H9 (cell line): ENCODE measurements around the gene KCMF1. TPM values are rescaled to one million over a fixed set of nuclear protein-coding genes. Genes with fewer than 3 reads are reported as not detected.

Experiments used
- DNase-seq: peaks from one replicate; pipeline ENCODE4 v3.0.0-alpha.2; 2017
- H2AFZ ChIP-seq: one replicate; pipeline ENCODE4 v1.6.1; 2013; ENCODE audit warnings: mild to moderate bottlenecking, low read length, control low read depth, moderate library complexity
- H2AK5ac ChIP-seq: 2 replicates; pipeline ENCODE4 v1.6.1; 2013; ENCODE audit warnings: low read length, control low read depth, mixed read lengths; ENCODE audit not compliant: insufficient read length
- H2BK120ac ChIP-seq: one replicate; pipeline ENCODE4 v1.6.1; 2013; ENCODE audit warnings: low read depth, mild to moderate bottlenecking, low read length, control low read depth, inconsistent platforms; ENCODE audit not compliant: poor library complexity, severe bottlenecking
- H2BK12ac ChIP-seq: 2 replicates; pipeline ENCODE4 v1.6.1; 2013; ENCODE audit warnings: low read length, control low read depth, mixed read lengths, low read depth; ENCODE audit not compliant: insufficient read length
- H2BK15ac ChIP-seq: 2 replicates; pipeline ENCODE4 v1.6.1; 2013; ENCODE audit warnings: low read depth, low read length, control low read depth
- H2BK20ac ChIP-seq: one replicate; pipeline ENCODE4 v1.6.1; 2013; ENCODE audit warnings: low read depth, mild to moderate bottlenecking, low read length, control low read depth, inconsistent platforms; ENCODE audit not compliant: poor library complexity, severe bottlenecking
- H2BK5ac ChIP-seq: 2 replicates; pipeline ENCODE4 v1.6.1; 2013; ENCODE audit warnings: low read length, control low read depth, mixed read lengths; ENCODE audit not compliant: insufficient read length
- H3K14ac ChIP-seq: 2 replicates; pipeline ENCODE4 v1.6.1; 2013; ENCODE audit warnings: low read length, control low read depth; ENCODE audit not compliant: insufficient read depth
- H3K18ac ChIP-seq: 2 replicates; pipeline ENCODE4 v1.6.1; 2013; ENCODE audit warnings: low read depth, mild to moderate bottlenecking, mixed read lengths, low read length, control low read depth; ENCODE audit not compliant: insufficient read length
- H3K23ac ChIP-seq: 2 replicates; pipeline ENCODE4 v1.6.1; 2013; ENCODE audit warnings: low read length, control low read depth, mixed read lengths, low read depth; ENCODE audit not compliant: insufficient read length
- H3K23me2 ChIP-seq: 2 replicates; pipeline ENCODE4 v1.6.1; 2013; ENCODE audit warnings: low read depth, mild to moderate bottlenecking, mixed read lengths, low read length, control low read depth; ENCODE audit not compliant: insufficient read length, poor library complexity, severe bottlenecking
- H3K27ac ChIP-seq: 2 replicates; pipeline ENCODE4 v1.5.1; 2013; ENCODE audit warnings: low read length, control low read depth, mixed read lengths, low read depth; ENCODE audit not compliant: insufficient read length
- H3K27me3 ChIP-seq: 2 replicates; pipeline ENCODE4 v1.6.1; 2013; ENCODE audit warnings: low read length, control low read depth, inconsistent platforms; ENCODE audit not compliant: insufficient read depth
- H3K4ac ChIP-seq: 2 replicates; pipeline ENCODE4 v1.6.1; 2013; ENCODE audit warnings: low read depth, mild to moderate bottlenecking, control low read depth, inconsistent platforms, low read length, moderate library complexity
- H3K4me1 ChIP-seq: 2 replicates; pipeline ENCODE4 v1.6.1; 2013; ENCODE audit warnings: low read length, control low read depth, inconsistent platforms; ENCODE audit not compliant: insufficient read depth
- H3K4me2 ChIP-seq: 2 replicates; pipeline ENCODE4 v1.6.1; 2013; ENCODE audit warnings: low read length, control low read depth, mixed read lengths; ENCODE audit not compliant: insufficient read length, insufficient read depth
- H3K56ac ChIP-seq: 2 replicates; pipeline ENCODE4 v1.6.1; 2013; ENCODE audit warnings: low read depth, mild to moderate bottlenecking, mixed read lengths, low read length, control low read depth; ENCODE audit not compliant: insufficient read length
- H3K79me1 ChIP-seq: 2 replicates; pipeline ENCODE4 v1.6.1; 2013; ENCODE audit warnings: low read depth, mild to moderate bottlenecking, moderate library complexity, low read length, control low read depth, inconsistent platforms; ENCODE audit not compliant: insufficient read depth, poor library complexity, severe bottlenecking
- H3K79me2 ChIP-seq: 2 replicates; pipeline ENCODE4 v1.6.1; 2013; ENCODE audit warnings: low read length, control low read depth, inconsistent platforms; ENCODE audit not compliant: insufficient read depth
- H3K9ac ChIP-seq: 2 replicates; pipeline ENCODE4 v1.6.1; 2013; ENCODE audit warnings: low read length, control low read depth, mixed read lengths; ENCODE audit not compliant: insufficient read length; ENCODE audit errors: extremely low read depth
- H3K9me3 ChIP-seq: one replicate; pipeline ENCODE4 v1.6.1; 2013; ENCODE audit warnings: low read depth, low read length, inconsistent platforms; ENCODE audit not compliant: control insufficient read depth
- H3T11ph ChIP-seq: one replicate; pipeline ENCODE4 v1.6.1; 2013; ENCODE audit warnings: mild to moderate bottlenecking, low read length, control low read depth, inconsistent platforms
- H4K20me1 ChIP-seq: one replicate; pipeline ENCODE4 v1.6.1; 2013; ENCODE audit not compliant: control insufficient read depth, insufficient read length, insufficient read depth
- H4K5ac ChIP-seq: 2 replicates; pipeline ENCODE4 v1.6.1; 2013; ENCODE audit warnings: low read depth, mild to moderate bottlenecking, mixed read lengths, low read length, control low read depth; ENCODE audit not compliant: insufficient read length
- H4K8ac ChIP-seq: replicated peaks from 2 replicates; pipeline ENCODE4 v1.6.1; 2013; ENCODE audit warnings: low read length, control low read depth, mixed read lengths, low read depth; ENCODE audit not compliant: insufficient read length
- H4K91ac ChIP-seq: 2 replicates; pipeline ENCODE4 v1.6.1; 2013; ENCODE audit warnings: low read depth, mild to moderate bottlenecking, moderate library complexity, mixed read lengths, low read length, control low read depth; ENCODE audit not compliant: insufficient read length
- H3K27ac Mint-ChIP-seq, 3 experiments: 2 replicates in 2 of 3; 3 replicates in 1 of 3; pipeline ENCODE4 v1.8.0; 2020 to 2021; ENCODE audit warnings: mixed read lengths in 3 of 3, mild to moderate bottlenecking in 1 of 3, moderate library complexity in 1 of 3
- H3K27me3 Mint-ChIP-seq: 2 replicates; pipeline ENCODE4 v1.8.0; 2021; ENCODE audit warnings: low read depth, mild to moderate bottlenecking, moderate library complexity, mixed read lengths
- H3K36me3 Mint-ChIP-seq, 3 experiments: 2 replicates in 2 of 3; 3 replicates in 1 of 3; pipeline ENCODE4 v1.8.0; 2020 to 2021; ENCODE audit warnings: low read depth in 3 of 3, mixed read lengths in 3 of 3; ENCODE audit not compliant: insufficient read depth in 1 of 3
- H3K4me1 Mint-ChIP-seq, 2 experiments: 2 replicates each; pipeline ENCODE4 v1.8.0; 2020; ENCODE audit warnings: mixed read lengths in 2 of 2
- H3K4me3 Mint-ChIP-seq, 2 experiments: 2 replicates in 1 of 2; 3 replicates in 1 of 2; pipeline ENCODE4 v1.8.0; 2020 to 2021; ENCODE audit warnings: mild to moderate bottlenecking in 2 of 2, mixed read lengths in 2 of 2, moderate library complexity in 1 of 2
- H3K9me3 Mint-ChIP-seq, 2 experiments: 2 replicates in 1 of 2; 3 replicates in 1 of 2; pipeline ENCODE4 v1.8.0; 2020; ENCODE audit warnings: mild to moderate bottlenecking in 2 of 2, mixed read lengths in 2 of 2, moderate library complexity in 1 of 2
- CTCF ChIP-seq: fragments of 200-600 bp; sonication (generic); conservative IDR thresholded peaks from 3 replicates; pipeline ENCODE4 v1.8.0; 2021; ENCODE audit warnings: antibody characterized with exemption, mild to moderate bottlenecking
- WGBS: extraction: QIAGEN DNeasy Blood & Tissue Kit; methylation state at CpG from one replicate; pipeline ENCODE4 v1.1.7; 2013; ENCODE audit warnings: missing lambda C conversion rate, low lambda C conversion rate, mixed read lengths; ENCODE audit not compliant: insufficient read length; ENCODE audit errors: extremely low coverage; 5-methylcytosine and 5-hydroxymethylcytosine counted together
- total RNA-seq: library from RNA; stranded (reverse); gene quantifications from 2 replicates; pipeline ENCODE4 v1.2.1, GENCODE V29; 2021

KCMF1 gene
- total RNA-seq, 1 experiment from 2014 or later, result 113 TPM

- no peak overlapping the region for H2BK20ac ChIP-seq
- no peak overlapping the region for H3T11ph ChIP-seq
- H3K9me3 ChIP-seq, result no peaks in the 10 kb centered on the region
- peaks cover 12% of the 10 kb centered on the region for H3K27me3 Mint-ChIP-seq
- no peak overlapping the region for H2BK120ac ChIP-seq
- no peaks in the 10 kb centered on the region; a peak in 1 of 5 replicates for H3K9me3 Mint-ChIP-seq
- H3K4me3 Mint-ChIP-seq, result peak overlapping the region in 1 of 2 experiments; percentile 54; a peak in 2 of 5 replicates
- no peaks in the 10 kb centered on the region for H3K27me3 ChIP-seq
- H2BK5ac ChIP-seq, result no peak overlapping the region
- H3K4me1 Mint-ChIP-seq, result peaks cover 28% of the 10 kb centered on the region in 2 experiments
- no peak overlapping the region for H3K4ac ChIP-seq
- H2BK15ac ChIP-seq, result no peak overlapping the region
- H3K18ac ChIP-seq, result no peak overlapping the region
- no peaks in the 10 kb centered on the region for H4K20me1 ChIP-seq
- no peak overlapping the region for H3K27ac ChIP-seq
- DNase-seq, result peak; percentile 67
- no peaks in the 10 kb centered on the region for H3K4me1 ChIP-seq
- H2AFZ ChIP-seq, result no peak overlapping the region
- H3K56ac ChIP-seq, result no peak overlapping the region
- no peak for TF ChIP-seq CTCF
- H3K79me2 ChIP-seq, result no peaks in the 10 kb centered on the region
- no peak overlapping the region for H3K9ac ChIP-seq
- no peaks in the 10 kb centered on the region for H3K79me1 ChIP-seq
- H4K8ac ChIP-seq, result no peak overlapping the region
- H3K14ac ChIP-seq, result no peak overlapping the region
- no peak overlapping the region for H4K91ac ChIP-seq
- no peak overlapping the region for H3K23ac ChIP-seq
- no peak overlapping the region for H2BK12ac ChIP-seq
- H3K27ac Mint-ChIP-seq, result peak overlapping the region; percentile 24 to 93 (median 53); a peak in 4 of 7 replicates
- no peak overlapping the region for H3K4me2 ChIP-seq
- H2AK5ac ChIP-seq, result no peak overlapping the region
- peaks cover 5% of the 10 kb centered on the region for H3K23me2 ChIP-seq
- H3K36me3 Mint-ChIP-seq, result no peaks in the 10 kb centered on the region
- H4K5ac ChIP-seq, result no peak overlapping the region
- WGBS, result no CpG with 5 or more reads among the region's 9 CpGs
Observed at GRCh38 chr2:84924173-84925106, 46.5 kb upstream of the KCMF1 start.
